ENCODE measurements around the gene PARP6. TPM values are rescaled to one million over a fixed set of nuclear protein-coding genes. Genes with fewer than 3 reads are reported as not detected.

Gene PARP6
- total RNA-seq, 1 donor from 2014 or later: 193 TPM

DNA sequence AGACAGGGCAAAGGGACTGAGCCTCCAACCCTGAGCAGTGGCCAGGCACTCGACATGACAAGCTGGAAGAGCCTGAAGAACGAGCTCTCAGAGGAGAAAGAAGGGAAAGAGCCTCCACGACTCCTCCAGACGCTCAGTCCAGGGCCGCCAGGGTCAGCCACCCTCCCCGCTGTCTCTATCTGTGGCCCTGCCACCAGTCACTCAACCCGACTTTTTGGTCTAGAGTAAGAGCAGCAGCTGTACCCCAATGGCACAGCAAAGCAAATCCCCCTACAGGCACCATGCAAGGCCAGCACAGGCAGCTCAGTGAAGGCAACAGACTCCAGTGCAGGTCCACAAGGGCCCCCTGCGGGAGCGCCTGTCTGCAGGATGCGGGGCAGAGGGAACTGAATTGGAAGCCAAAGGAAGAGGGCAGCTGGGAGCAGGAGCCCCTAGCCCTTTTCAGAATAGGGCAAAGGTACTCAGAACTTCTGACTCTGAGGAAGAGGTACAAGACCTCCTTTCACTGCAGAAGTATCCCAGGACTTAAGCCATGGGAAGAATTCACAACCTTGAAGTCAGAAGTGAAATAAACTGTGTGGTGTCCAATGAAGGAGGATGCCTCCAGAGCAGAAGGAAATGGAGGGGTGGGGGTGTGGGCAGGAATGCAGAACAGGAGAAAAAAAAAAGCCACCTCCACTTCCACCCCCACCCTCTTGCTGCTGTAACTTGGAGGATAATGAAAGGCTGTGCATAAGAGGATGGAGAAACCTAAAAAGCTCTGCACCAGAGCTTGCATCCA lies 66.3 kb downstream of the PARP6 start:
- peaks cover 1% of the 10 kb centered on the region for H3K9me3 Mint-ChIP-seq (ENCODE audit: unreplicated experiment)
- no peak for DNase-seq
- peaks cover 2% of the 10 kb centered on the region for H3K4me1 Mint-ChIP-seq (ENCODE audit: low read depth, unreplicated experiment)
- TF ChIP-seq, protein P1, sequence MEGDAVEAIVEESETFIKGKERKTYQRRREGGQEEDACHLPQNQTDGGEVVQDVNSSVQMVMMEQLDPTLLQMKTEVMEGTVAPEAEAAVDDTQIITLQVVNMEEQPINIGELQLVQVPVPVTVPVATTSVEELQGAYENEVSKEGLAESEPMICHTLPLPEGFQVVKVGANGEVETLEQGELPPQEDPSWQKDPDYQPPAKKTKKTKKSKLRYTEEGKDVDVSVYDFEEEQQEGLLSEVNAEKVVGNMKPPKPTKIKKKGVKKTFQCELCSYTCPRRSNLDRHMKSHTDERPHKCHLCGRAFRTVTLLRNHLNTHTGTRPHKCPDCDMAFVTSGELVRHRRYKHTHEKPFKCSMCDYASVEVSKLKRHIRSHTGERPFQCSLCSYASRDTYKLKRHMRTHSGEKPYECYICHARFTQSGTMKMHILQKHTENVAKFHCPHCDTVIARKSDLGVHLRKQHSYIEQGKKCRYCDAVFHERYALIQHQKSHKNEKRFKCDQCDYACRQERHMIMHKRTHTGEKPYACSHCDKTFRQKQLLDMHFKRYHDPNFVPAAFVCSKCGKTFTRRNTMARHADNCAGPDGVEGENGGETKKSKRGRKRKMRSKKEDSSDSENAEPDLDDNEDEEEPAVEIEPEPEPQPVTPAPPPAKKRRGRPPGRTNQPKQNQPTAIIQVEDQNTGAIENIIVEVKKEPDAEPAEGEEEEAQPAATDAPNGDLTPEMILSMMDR (IDR thresholded peaks at IDR 0.05; ENCODE audit: partially characterized antibody, unreplicated experiment): no peak
- peaks cover 5% of the 10 kb centered on the region for H3K36me3 Mint-ChIP-seq (ENCODE audit: unreplicated experiment)
- H3K27ac Mint-ChIP-seq (ENCODE audit: unreplicated experiment): no peak overlapping the region
- H3K27me3 Mint-ChIP-seq (ENCODE audit: unreplicated experiment): peaks cover 1% of the 10 kb centered on the region
- no peak overlapping the region for H3K4me3 Mint-ChIP-seq (ENCODE audit: unreplicated experiment)

DNA sequence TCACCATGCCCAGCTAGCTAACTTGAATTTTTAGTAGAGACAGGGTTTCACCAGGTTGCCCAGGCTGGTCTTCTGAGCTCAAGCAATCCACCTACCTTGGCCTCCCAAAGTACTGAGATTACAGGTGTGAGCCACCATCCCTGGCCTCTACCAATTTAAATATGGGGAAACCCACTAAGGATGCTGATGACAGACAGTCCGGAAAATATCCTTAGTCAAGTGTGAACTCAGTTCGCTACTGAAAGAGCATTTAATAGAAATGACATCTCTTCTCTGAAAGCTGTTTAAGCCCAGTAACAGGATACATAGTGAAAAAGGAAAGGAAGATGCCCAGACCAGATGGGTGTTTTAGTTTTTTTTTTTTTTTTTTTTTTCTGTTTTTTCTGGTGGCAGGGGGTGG lies 67.1 kb downstream of the PARP6 start:
- TF ChIP-seq, protein P1 (IDR thresholded peaks at IDR 0.05; ENCODE audit: partially characterized antibody, unreplicated experiment): no peak
- Mint-ChIP-seq H3K9me3 (ENCODE audit: unreplicated experiment) (peaks cover 3% of the 10 kb centered on the region), H3K4me3 (ENCODE audit: unreplicated experiment) (no peak overlapping the region), H3K4me1 (ENCODE audit: low read depth, unreplicated experiment) (peaks cover 2% of the 10 kb centered on the region), H3K36me3 (ENCODE audit: unreplicated experiment) (peaks cover 5% of the 10 kb centered on the region), H3K27ac (ENCODE audit: unreplicated experiment) (no peak overlapping the region), H3K27me3 (ENCODE audit: unreplicated experiment) (peaks cover 1% of the 10 kb centered on the region)
- no peak for DNase-seq

DNA sequence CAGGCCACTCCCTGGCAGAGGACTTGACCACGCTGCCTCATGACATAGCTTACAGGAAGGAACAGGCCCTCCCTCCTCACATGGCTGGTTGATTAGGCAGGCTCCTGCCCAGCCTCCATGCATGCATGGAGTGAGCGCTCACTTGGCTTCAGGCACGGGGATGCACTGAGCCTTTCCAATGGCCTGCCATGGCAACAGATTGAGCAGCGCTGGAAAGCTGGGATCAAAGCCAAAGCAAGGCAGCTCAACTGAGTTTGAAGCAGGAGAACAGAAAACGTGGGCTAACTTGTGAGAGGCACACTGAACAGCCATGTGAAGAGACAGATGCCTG lies 68.9 kb downstream of the PARP6 start:
- peaks cover 2% of the 10 kb centered on the region for H3K4me1 Mint-ChIP-seq (ENCODE audit: low read depth, unreplicated experiment)
- H3K4me3 Mint-ChIP-seq (ENCODE audit: unreplicated experiment): no peak overlapping the region
- H3K27me3 Mint-ChIP-seq (ENCODE audit: unreplicated experiment): peaks cover 1% of the 10 kb centered on the region
- no peak for DNase-seq
- H3K9me3 Mint-ChIP-seq (ENCODE audit: unreplicated experiment): peaks cover 9% of the 10 kb centered on the region
- peaks cover 5% of the 10 kb centered on the region for H3K36me3 Mint-ChIP-seq (ENCODE audit: unreplicated experiment)
- H3K27ac Mint-ChIP-seq (ENCODE audit: unreplicated experiment): no peak overlapping the region
- TF ChIP-seq, protein P1 (IDR thresholded peaks at IDR 0.05; ENCODE audit: partially characterized antibody, unreplicated experiment): no peak

DNA sequence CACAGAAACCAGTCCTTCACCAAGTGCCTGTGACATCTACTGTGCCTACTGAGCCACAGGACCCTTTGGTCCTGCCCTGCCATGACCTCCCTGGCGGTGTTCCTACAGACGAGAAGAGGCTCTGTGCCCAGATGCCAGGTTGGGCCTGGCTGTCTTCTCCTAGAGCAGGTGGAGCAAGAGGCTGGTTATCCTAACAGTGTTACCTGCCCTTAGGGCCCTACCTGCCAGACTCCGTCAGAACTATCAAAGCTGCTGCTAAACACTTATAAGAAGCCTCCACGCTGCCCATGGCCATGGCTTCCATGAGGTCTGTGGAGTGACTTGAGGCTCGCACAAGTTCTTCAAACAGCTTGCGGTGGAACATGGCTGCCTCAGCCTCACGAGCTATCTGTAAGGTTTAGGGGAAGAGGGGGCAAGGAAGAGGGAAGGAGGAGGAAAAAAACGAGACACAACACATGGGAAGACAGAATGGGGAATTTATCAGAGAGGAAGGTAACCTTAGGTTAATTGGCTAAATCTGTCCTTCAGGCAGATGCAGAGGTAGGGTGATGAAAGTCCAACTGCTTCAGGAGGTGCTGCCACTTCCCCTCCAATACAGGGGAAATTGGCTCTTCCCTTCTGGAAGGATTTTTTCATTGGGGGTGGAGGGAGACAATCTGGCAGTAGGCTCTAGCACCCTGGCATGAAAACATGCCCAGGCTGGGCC lies 69.4 kb downstream of the PARP6 start:
- H3K4me3 Mint-ChIP-seq (ENCODE audit: unreplicated experiment): no peak overlapping the region
- no peak for DNase-seq
- H3K27ac Mint-ChIP-seq (ENCODE audit: unreplicated experiment): no peak overlapping the region
- H3K4me1 Mint-ChIP-seq (ENCODE audit: low read depth, unreplicated experiment): peaks cover 2% of the 10 kb centered on the region
- peaks cover 5% of the 10 kb centered on the region for H3K36me3 Mint-ChIP-seq (ENCODE audit: unreplicated experiment)
- peaks cover 5% of the 10 kb centered on the region for H3K27me3 Mint-ChIP-seq (ENCODE audit: unreplicated experiment)
- H3K9me3 Mint-ChIP-seq (ENCODE audit: unreplicated experiment): peaks cover 11% of the 10 kb centered on the region
- TF ChIP-seq, protein P1 (IDR thresholded peaks at IDR 0.05; ENCODE audit: partially characterized antibody, unreplicated experiment): no peak

DNA sequence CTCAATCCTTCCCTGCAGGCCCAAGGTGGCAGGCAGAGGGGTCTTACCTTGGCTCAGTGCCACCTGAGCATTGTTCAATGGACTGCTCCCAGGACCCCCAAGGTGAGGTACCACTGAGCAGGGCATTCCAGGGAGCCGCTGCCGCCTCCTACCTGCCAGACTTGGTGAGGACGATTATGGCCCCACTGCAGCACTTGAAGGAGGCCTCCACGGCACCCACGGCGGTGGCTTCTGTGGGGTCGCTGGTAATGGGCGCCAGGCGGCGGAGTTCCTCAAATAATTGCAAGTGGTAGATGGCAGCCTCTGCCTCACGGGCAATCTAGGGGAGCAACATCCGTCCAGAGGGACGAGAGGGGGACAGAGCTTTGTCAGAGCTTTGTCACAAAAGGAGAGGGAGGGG lies 70.1 kb downstream of the PARP6 start:
- H3K36me3 Mint-ChIP-seq (ENCODE audit: unreplicated experiment): peaks cover 5% of the 10 kb centered on the region
- TF ChIP-seq, protein P1 (IDR thresholded peaks at IDR 0.05; ENCODE audit: partially characterized antibody, unreplicated experiment): no peak
- H3K4me1 Mint-ChIP-seq (ENCODE audit: low read depth, unreplicated experiment): peaks cover 2% of the 10 kb centered on the region
- peaks cover 8% of the 10 kb centered on the region for H3K27me3 Mint-ChIP-seq (ENCODE audit: unreplicated experiment)
- peaks cover 14% of the 10 kb centered on the region for H3K9me3 Mint-ChIP-seq (ENCODE audit: unreplicated experiment)
- DNase-seq: no peak
- no peak overlapping the region for H3K4me3 Mint-ChIP-seq (ENCODE audit: unreplicated experiment)
- H3K27ac Mint-ChIP-seq (ENCODE audit: unreplicated experiment): no peak overlapping the region
